Panc1 (cell line): ENCODE results near the gene DIS3L2.

Source experiments
- POLR2AphosphoS5 ChIP-seq: IDR thresholded peaks from 2 replicates; pipeline ENCODE4 v1.6.1; 2012; ENCODE audit warnings: mild to moderate bottlenecking, low read depth, low read length, moderate library complexity
- SIN3A ChIP-seq: IDR thresholded peaks from 2 replicates; pipeline ENCODE4 v1.6.1; 2012; ENCODE audit warnings: low read depth, mild to moderate bottlenecking, low read length, moderate library complexity, borderline replicate concordance; ENCODE audit not compliant: insufficient read depth
- TCF7L2 ChIP-seq: IDR thresholded peaks from 2 replicates; pipeline ENCODE4 v1.6.1; 2011; ENCODE audit warnings: mild to moderate bottlenecking, low read depth, low read length, inconsistent platforms
- TF ChIP-seq, protein P1 (sequence below): fragments of 450-650 bp; IDR thresholded peaks from 2 replicates; pipeline ENCODE4 v1.5.1; 2017; ENCODE audit warnings: mild to moderate bottlenecking
- TF ChIP-seq, protein P2 (sequence below), 2 experiments: IDR thresholded peaks; 2 replicates each; pipeline ENCODE4 v1.6.1; 2011 to 2012; ENCODE audit warnings: low read depth in 2 of 2, control low read depth in 1 of 2, low read length in 1 of 2, mild to moderate bottlenecking in 1 of 2, moderate library complexity in 1 of 2; ENCODE audit not compliant: insufficient read depth in 1 of 2

GRCh38 chr2:232162187-232162586 lies 200.7 kb downstream of the DIS3L2 start:
- TF ChIP-seq, protein P1, sequence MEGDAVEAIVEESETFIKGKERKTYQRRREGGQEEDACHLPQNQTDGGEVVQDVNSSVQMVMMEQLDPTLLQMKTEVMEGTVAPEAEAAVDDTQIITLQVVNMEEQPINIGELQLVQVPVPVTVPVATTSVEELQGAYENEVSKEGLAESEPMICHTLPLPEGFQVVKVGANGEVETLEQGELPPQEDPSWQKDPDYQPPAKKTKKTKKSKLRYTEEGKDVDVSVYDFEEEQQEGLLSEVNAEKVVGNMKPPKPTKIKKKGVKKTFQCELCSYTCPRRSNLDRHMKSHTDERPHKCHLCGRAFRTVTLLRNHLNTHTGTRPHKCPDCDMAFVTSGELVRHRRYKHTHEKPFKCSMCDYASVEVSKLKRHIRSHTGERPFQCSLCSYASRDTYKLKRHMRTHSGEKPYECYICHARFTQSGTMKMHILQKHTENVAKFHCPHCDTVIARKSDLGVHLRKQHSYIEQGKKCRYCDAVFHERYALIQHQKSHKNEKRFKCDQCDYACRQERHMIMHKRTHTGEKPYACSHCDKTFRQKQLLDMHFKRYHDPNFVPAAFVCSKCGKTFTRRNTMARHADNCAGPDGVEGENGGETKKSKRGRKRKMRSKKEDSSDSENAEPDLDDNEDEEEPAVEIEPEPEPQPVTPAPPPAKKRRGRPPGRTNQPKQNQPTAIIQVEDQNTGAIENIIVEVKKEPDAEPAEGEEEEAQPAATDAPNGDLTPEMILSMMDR, result no peak
- TF ChIP-seq POLR2AphosphoS5, result no peak
- TF ChIP-seq, protein P2, sequence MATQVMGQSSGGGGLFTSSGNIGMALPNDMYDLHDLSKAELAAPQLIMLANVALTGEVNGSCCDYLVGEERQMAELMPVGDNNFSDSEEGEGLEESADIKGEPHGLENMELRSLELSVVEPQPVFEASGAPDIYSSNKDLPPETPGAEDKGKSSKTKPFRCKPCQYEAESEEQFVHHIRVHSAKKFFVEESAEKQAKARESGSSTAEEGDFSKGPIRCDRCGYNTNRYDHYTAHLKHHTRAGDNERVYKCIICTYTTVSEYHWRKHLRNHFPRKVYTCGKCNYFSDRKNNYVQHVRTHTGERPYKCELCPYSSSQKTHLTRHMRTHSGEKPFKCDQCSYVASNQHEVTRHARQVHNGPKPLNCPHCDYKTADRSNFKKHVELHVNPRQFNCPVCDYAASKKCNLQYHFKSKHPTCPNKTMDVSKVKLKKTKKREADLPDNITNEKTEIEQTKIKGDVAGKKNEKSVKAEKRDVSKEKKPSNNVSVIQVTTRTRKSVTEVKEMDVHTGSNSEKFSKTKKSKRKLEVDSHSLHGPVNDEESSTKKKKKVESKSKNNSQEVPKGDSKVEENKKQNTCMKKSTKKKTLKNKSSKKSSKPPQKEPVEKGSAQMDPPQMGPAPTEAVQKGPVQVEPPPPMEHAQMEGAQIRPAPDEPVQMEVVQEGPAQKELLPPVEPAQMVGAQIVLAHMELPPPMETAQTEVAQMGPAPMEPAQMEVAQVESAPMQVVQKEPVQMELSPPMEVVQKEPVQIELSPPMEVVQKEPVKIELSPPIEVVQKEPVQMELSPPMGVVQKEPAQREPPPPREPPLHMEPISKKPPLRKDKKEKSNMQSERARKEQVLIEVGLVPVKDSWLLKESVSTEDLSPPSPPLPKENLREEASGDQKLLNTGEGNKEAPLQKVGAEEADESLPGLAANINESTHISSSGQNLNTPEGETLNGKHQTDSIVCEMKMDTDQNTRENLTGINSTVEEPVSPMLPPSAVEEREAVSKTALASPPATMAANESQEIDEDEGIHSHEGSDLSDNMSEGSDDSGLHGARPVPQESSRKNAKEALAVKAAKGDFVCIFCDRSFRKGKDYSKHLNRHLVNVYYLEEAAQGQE (IDR thresholded peaks at IDR 0.05; ENCODE audit: insufficient read depth in 1 of 2, low read depth in 2 of 2, low read length in 1 of 2), result no peak
- no peak for TF ChIP-seq SIN3A
- no peak for TF ChIP-seq TCF7L2
